H1 (cell line): ENCODE results near the gene POPDC2.

Experiments
- CHD2 ChIP-seq: IDR thresholded peaks from 2 replicates; pipeline ENCODE4 v1.6.1; 2012; ENCODE audit warnings: low read length, improper control_type of control experiment
- EP300 ChIP-seq, 2 experiments: IDR thresholded peaks; 1 replicate in 1 of 2; 2 replicates in 1 of 2; pipeline ENCODE4 v1.6.1; 2011 to 2012; ENCODE audit warnings: low read depth in 2 of 2, low read length in 2 of 2, mild to moderate bottlenecking in 2 of 2, borderline replicate concordance in 1 of 2, inconsistent platforms in 1 of 2, moderate library complexity in 1 of 2
- JUND ChIP-seq: IDR thresholded peaks from 2 replicates; pipeline ENCODE4 v1.6.1; 2011; ENCODE audit warnings: mild to moderate bottlenecking, improper control_type of control experiment, low read length
- PHF8 ChIP-seq: fragments of 200-600 bp; sonication (generic); conservative IDR thresholded peaks from 2 replicates; pipeline ENCODE4 v1.7.1; 2012; ENCODE audit warnings: low read depth, mild to moderate bottlenecking, inconsistent platforms, low read length, moderate library complexity
- POLR2AphosphoS5 ChIP-seq: IDR thresholded peaks from 2 replicates; pipeline ENCODE4 v1.6.1; 2011; ENCODE audit warnings: low read depth, low read length
- RBBP5 ChIP-seq: IDR thresholded peaks from 2 replicates; pipeline ENCODE4 v1.7.1; 2012; ENCODE audit warnings: low read depth, mild to moderate bottlenecking, inconsistent platforms, low read length, moderate library complexity, borderline replicate concordance
- RXRA ChIP-seq: IDR thresholded peaks from 2 replicates; pipeline ENCODE4 v1.6.1; 2011; ENCODE audit warnings: low read depth, mild to moderate bottlenecking, low read length, moderate library complexity; ENCODE audit not compliant: insufficient read depth
- SIN3A ChIP-seq, 2 experiments: IDR thresholded peaks in 1 of 2; conservative IDR thresholded peaks in 1 of 2; 2 replicates each; pipeline ENCODE4 v1.6.1; 2011 to 2012; ENCODE audit warnings: low read length in 2 of 2, improper control_type of control experiment in 1 of 2, low read depth in 1 of 2, mild to moderate bottlenecking in 1 of 2
- SUZ12 ChIP-seq: fragments of 200-600 bp; sonication (generic); IDR thresholded peaks from 2 replicates; pipeline ENCODE4 v1.6.1; 2012; ENCODE audit warnings: mild to moderate bottlenecking, inconsistent platforms, low read length, moderate library complexity, mixed read lengths
- TAF1 ChIP-seq: IDR thresholded peaks from 2 replicates; pipeline ENCODE4 v1.6.1; 2011; ENCODE audit warnings: mild to moderate bottlenecking, low read depth, low read length
- TCF12 ChIP-seq: IDR thresholded peaks from 2 replicates; pipeline ENCODE4 v1.6.1; 2011; ENCODE audit warnings: low read depth, mild to moderate bottlenecking, low read length
- YY1 ChIP-seq: IDR thresholded peaks from 2 replicates; pipeline ENCODE4 v1.6.1; 2011; ENCODE audit warnings: low read depth, mild to moderate bottlenecking, low read length
- TF ChIP-seq, protein P1 (sequence below), 3 experiments: IDR thresholded peaks; 1 replicate in 2 of 3; 2 replicates in 1 of 3; pipeline versions ENCODE4 v1.5.1 to v1.6.1; 2011; ENCODE audit warnings: low read length in 3 of 3, mild to moderate bottlenecking in 3 of 3, inconsistent platforms in 2 of 3, low read depth in 1 of 3, moderate library complexity in 1 of 3; ENCODE audit not compliant: insufficient read depth in 1 of 3; ENCODE audit errors: control extremely low read depth in 1 of 3

DNA sequence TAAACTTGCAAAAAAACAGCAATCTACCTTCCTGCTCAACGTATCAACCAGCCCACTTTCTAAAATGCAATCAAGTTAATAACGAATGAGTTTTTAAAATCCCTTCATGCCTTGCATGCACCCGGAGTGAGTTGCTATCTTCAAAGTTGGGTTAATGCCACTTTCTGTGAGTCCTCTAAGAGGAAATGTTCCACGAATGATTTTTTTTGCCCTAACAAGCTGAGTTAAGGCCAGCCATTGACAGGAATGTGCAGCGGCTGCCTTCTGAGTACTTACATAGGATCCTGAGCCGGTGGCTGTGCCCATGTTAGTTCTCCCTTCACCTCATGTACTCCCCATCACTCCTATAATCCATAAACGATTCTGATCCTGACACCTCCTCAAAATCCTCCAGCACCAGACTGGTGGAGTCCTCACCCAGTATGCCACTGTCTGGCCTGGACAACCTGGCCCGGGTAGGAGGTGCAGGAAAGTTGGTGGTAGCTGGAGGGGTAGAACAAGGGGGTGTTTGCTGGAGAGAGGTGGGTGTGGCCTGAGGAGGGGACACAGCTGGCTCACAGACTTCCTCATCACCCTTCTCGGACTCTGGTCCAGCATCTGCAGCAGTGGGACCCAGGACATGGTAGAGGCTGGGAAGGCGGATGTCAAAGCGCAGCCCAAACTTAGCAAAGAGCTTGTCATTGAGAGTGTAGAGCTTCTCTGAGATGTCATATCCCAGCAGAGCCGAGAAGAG is 12.4 kb downstream of the POPDC2 start:
- no peak for TF ChIP-seq POLR2AphosphoS5
- TF ChIP-seq, protein P1, sequence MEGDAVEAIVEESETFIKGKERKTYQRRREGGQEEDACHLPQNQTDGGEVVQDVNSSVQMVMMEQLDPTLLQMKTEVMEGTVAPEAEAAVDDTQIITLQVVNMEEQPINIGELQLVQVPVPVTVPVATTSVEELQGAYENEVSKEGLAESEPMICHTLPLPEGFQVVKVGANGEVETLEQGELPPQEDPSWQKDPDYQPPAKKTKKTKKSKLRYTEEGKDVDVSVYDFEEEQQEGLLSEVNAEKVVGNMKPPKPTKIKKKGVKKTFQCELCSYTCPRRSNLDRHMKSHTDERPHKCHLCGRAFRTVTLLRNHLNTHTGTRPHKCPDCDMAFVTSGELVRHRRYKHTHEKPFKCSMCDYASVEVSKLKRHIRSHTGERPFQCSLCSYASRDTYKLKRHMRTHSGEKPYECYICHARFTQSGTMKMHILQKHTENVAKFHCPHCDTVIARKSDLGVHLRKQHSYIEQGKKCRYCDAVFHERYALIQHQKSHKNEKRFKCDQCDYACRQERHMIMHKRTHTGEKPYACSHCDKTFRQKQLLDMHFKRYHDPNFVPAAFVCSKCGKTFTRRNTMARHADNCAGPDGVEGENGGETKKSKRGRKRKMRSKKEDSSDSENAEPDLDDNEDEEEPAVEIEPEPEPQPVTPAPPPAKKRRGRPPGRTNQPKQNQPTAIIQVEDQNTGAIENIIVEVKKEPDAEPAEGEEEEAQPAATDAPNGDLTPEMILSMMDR (IDR thresholded peaks at IDR 0.05; ENCODE audit: control extremely low read depth in 1 of 3, insufficient read depth in 1 of 3, low read depth in 1 of 3, low read length in 3 of 3), result no peak
- TF ChIP-seq SUZ12, result no peak
- TF ChIP-seq EP300 (IDR thresholded peaks at IDR 0.05; ENCODE audit: borderline replicate concordance in 1 of 2, low read depth in 2 of 2, low read length in 2 of 2), result no peak
- no peak for TF ChIP-seq JUND
- no peak for TF ChIP-seq TCF12
- no peak for TF ChIP-seq YY1
- no peak for TF ChIP-seq PHF8
- TF ChIP-seq TAF1, result no peak
- no peak for TF ChIP-seq SIN3A (conservative IDR thresholded peaks at IDR 0.05 in 1 of 2, IDR thresholded peaks at IDR 0.05 in 1 of 2; ENCODE audit: low read depth in 1 of 2, low read length in 2 of 2)
- TF ChIP-seq CHD2, result no peak
- no peak for TF ChIP-seq RBBP5
- no peak for TF ChIP-seq RXRA
